Thyroid gland (tissue), 4 donors: ENCODE data around the gene STK11IP. TPM values are rescaled to one million over a fixed set of nuclear protein-coding genes. Genes with fewer than 3 reads are reported as not detected.

Experiments used
- DNase-seq, 2 donors: peaks; one replicate each; pipeline ENCODE4 v3.0.0-alpha.2; 2019
- H3K27ac ChIP-seq, 3 donors: fragments of 200-600 bp; sonication (generic); 1 replicate in 2 of 3; 2 replicates in 1 of 3; pipeline ENCODE4 v1.5.1; 2016 to 2019; ENCODE audit warnings: mild to moderate bottlenecking in 1 of 3, moderate library complexity in 1 of 3
- H3K27me3 ChIP-seq: fragments of 200-600 bp; sonication (generic); one replicate; pipeline ENCODE4 v1.5.1; 2019
- H3K36me3 ChIP-seq, 2 donors: fragments of 200-600 bp; sonication (generic); one replicate each; pipeline ENCODE4 v1.5.1; 2016 to 2019
- H3K4me1 ChIP-seq, 2 donors: fragments of 200-600 bp; sonication (generic); one replicate each; pipeline ENCODE4 v1.5.1; 2017 to 2019
- H3K4me3 ChIP-seq, 3 donors: fragments of 200-600 bp; sonication (generic); replicated peaks in 1 of 3; 1 replicate in 2 of 3; 2 replicates in 1 of 3; pipeline ENCODE4 v1.5.1; 2016; ENCODE audit warnings: mild to moderate bottlenecking in 1 of 3
- H3K9me3 ChIP-seq: fragments of 200-600 bp; sonication (generic); one replicate; pipeline ENCODE4 v1.5.1; 2017
- POLR2A ChIP-seq, 2 donors: fragments of 450-650 bp; IDR thresholded peaks; one replicate each; pipeline ENCODE4 v1.6.1; 2017; ENCODE audit warnings: antibody characterized with exemption in 2 of 2, mild to moderate bottlenecking in 2 of 2, moderate library complexity in 1 of 2
- WGBS, 2 donors: methylation state at CpG; one replicate each; pipeline ENCODE4 v1.1.5; 2017; 5-methylcytosine and 5-hydroxymethylcytosine counted together
- intact Hi-C: fragments of 100-400 bp; cut with DNase I; formaldehyde crosslinking; loops from one replicate; pipeline ENCODE4 v1.15.1; 2023
- total RNA-seq, 4 donors: library from RNA; depleted of rRNA; stranded (reverse); fragments of >200 nt; gene quantifications; one replicate each; pipeline ENCODE4 v1.2.3, GENCODE V29; 2016
- TF ChIP-seq, protein P1 (sequence below), 6 experiments: fragments of 200-600 bp in 3 of 6; fragments of 450-650 bp in 3 of 6; sonication (generic) in 3 of 6; IDR thresholded peaks; one replicate each; pipeline ENCODE4 v1.5.1; 2016 to 2019; ENCODE audit warnings: antibody characterized with exemption in 6 of 6, mild to moderate bottlenecking in 2 of 6, inconsistent platforms in 1 of 6, moderate library complexity in 1 of 6

Gene STK11IP
- total RNA-seq, 4 donors from 2014 or later, result 14.6 to 25.0 (median 19.7) TPM

DNA sequence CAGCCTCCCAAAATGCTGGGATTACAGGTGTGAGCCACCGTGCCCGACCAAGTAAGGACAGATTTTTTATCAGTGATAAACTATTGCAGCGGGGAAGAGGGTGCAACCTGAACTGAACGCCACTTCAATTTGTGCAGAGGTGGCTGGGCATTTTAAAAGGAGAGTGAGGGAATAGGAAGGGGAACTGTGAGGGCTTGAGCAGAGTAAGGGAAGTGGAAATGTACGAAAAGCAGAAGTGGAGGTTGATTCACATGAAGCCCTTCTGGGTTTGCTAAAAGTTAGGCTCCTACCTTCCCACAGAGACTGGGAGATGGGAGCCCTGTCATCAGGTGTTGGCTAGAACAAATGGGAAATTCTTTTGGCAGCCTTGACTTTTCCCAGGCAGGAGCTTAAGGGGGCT is 6.1 kb downstream of the STK11IP start:
- H3K9me3 ChIP-seq, result no peaks in the 10 kb centered on the region
- intact Hi-C loops, result no loop called here
- H3K27me3 ChIP-seq, result no peaks in the 10 kb centered on the region
- 92 to 97% methylated on average over 5 of the region's 5 CpGs for WGBS, 2 donors
- no peak overlapping the region for H3K27ac ChIP-seq
- no peak for TF ChIP-seq POLR2A (IDR thresholded peaks at IDR 0.05)
- TF ChIP-seq, protein P1, sequence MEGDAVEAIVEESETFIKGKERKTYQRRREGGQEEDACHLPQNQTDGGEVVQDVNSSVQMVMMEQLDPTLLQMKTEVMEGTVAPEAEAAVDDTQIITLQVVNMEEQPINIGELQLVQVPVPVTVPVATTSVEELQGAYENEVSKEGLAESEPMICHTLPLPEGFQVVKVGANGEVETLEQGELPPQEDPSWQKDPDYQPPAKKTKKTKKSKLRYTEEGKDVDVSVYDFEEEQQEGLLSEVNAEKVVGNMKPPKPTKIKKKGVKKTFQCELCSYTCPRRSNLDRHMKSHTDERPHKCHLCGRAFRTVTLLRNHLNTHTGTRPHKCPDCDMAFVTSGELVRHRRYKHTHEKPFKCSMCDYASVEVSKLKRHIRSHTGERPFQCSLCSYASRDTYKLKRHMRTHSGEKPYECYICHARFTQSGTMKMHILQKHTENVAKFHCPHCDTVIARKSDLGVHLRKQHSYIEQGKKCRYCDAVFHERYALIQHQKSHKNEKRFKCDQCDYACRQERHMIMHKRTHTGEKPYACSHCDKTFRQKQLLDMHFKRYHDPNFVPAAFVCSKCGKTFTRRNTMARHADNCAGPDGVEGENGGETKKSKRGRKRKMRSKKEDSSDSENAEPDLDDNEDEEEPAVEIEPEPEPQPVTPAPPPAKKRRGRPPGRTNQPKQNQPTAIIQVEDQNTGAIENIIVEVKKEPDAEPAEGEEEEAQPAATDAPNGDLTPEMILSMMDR (IDR thresholded peaks at IDR 0.05), result no peak
- H3K36me3 ChIP-seq, result peaks cover 30 to 46% of the 10 kb centered on the region in 2 donors
- no peak for DNase-seq
- no peaks in the 10 kb centered on the region for H3K4me1 ChIP-seq
- H3K4me3 ChIP-seq, result no peak overlapping the region

DNA sequence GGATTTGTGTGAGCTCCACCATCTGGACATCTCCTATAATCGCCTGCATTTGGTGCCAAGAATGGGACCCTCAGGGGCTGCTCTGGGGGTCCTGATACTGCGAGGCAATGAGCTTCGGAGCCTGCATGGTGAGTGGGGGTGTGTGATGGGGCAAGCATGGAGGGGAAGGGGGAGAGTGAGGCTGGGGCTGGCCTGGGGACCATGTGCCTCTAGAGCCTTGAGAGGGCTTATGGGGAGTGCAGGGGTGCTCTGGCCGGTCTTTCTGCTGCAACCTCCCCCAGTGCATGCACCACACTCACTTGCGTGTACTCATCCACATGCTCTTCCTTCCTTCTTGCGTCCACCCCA is 7.9 kb downstream of the STK11IP start:
- Histone ChIP-seq H3K27me3 (no peaks in the 10 kb centered on the region), H3K36me3 (peaks cover 37 to 50% of the 10 kb centered on the region in 2 donors), H3K4me3 (no peak overlapping the region), H3K27ac (no peak overlapping the region), H3K9me3 (no peaks in the 10 kb centered on the region), H3K4me1 (no peaks in the 10 kb centered on the region)
- no peak for DNase-seq
- intact Hi-C loops, result no loop called here
- WGBS, 2 donors, result 73 to 87% methylated on average over 6 of the region's 6 CpGs
- TF ChIP-seq, protein P1 (IDR thresholded peaks at IDR 0.05), result no peak
- no peak for TF ChIP-seq POLR2A (IDR thresholded peaks at IDR 0.05)

DNA sequence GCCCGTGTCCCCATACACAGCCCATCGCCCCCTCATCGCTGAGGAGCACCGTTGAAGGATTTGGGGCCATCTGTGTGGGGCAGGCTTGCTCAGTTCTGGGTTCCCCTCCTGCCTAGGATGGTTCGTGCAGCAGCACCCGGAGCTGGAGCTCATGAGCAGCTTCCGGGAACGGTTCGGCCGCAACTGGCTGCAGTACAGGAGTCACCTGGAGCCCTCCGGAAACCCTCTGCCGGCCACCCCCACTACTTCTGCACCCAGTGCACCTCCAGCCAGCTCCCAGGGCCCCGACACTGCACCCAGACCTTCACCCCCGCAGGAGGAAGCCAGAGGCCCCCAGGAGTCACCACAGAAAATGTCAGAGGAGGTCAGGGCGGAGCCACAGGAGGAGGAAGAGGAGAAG is 10.3 kb downstream of the STK11IP start:
- no peaks in the 10 kb centered on the region for H3K9me3 ChIP-seq
- no peak overlapping the region for H3K27ac ChIP-seq
- TF ChIP-seq, protein P1 (IDR thresholded peaks at IDR 0.05), result no peak
- no peak for TF ChIP-seq POLR2A (IDR thresholded peaks at IDR 0.05)
- WGBS, 2 donors, result 90 to 92% methylated on average over 6 to 14 of the region's 15 CpGs
- intact Hi-C loops, result no loop called here
- DNase-seq, result no peak
- H3K27me3 ChIP-seq, result no peaks in the 10 kb centered on the region
- H3K4me1 ChIP-seq, result no peaks in the 10 kb centered on the region
- H3K36me3 ChIP-seq, result peaks cover 31 to 43% of the 10 kb centered on the region in 2 donors
- H3K4me3 ChIP-seq, result no peak overlapping the region

DNA sequence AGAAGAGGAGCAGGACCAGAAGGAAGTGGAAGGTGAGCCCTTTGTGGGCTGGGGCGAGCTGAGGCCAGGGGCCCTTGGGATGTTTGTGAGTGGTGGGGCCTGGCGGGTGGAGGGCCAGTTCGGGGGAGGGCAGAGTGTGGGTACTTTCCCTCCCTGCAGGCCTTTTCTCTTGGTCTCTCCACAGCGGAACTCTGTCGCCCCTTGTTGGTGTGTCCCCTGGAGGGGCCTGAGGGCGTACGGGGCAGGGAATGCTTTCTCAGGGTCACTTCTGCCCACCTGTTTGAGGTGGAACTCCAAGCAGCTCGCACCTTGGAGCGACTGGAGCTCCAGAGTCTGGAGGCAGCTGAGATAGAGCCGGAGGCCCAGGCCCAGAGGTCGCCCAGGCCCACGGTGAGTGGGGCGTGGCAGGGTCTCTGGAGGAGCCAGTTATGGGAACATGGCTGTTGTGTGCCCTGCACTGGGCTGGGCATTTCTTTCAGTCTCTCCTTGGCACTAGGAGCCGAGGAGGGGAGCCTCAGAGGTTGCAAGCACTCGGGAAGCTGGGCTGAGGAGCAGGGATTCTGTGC is 10.8 kb downstream of the STK11IP start:
- no peak for DNase-seq
- TF ChIP-seq, protein P1 (IDR thresholded peaks at IDR 0.05), result no peak
- no peak for TF ChIP-seq POLR2A (IDR thresholded peaks at IDR 0.05)
- 89 to 90% methylated on average over 4 to 15 of the region's 15 CpGs for WGBS, 2 donors
- no peak overlapping the region for H3K27ac ChIP-seq
- peaks cover 31 to 39% of the 10 kb centered on the region in 2 donors for H3K36me3 ChIP-seq
- no peaks in the 10 kb centered on the region for H3K4me1 ChIP-seq
- H3K4me3 ChIP-seq, result no peak overlapping the region
- intact Hi-C loops, result no loop called here
- no peaks in the 10 kb centered on the region for H3K27me3 ChIP-seq
- H3K9me3 ChIP-seq, result no peaks in the 10 kb centered on the region

DNA sequence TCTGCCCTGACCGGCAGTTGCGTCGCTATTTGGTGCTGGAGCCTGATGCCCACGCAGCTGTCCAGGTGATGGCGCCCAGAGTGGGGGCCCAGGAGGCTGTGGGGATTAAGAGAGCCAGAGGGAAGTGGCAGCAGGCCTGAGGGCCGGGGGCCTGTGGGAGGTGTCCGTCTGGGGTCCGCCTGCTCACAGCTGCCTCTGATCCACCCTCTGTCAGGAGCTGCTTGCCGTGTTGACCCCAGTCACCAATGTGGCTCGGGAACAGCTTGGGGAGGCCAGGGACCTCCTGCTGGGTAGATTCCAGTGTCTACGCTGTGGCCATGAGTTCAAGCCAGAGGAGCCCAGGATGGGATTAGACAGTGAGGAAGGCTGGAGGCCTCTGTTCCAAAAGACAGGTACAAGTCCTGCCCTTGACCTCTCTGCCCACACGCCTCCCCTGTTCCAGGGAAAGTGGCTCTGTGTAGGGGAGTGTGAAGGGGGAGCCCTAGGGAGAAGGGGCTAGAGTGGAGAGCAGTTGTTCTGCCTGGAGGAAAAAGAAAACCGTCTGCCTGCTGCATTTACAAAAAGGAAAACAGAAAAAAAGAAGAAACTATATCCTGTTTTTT is 11.6 kb downstream of the STK11IP start:
- intact Hi-C loops, result no loop called here
- H3K36me3 ChIP-seq, result peaks cover 31 to 41% of the 10 kb centered on the region in 2 donors
- H3K4me1 ChIP-seq, result no peaks in the 10 kb centered on the region
- no peak overlapping the region for H3K27ac ChIP-seq
- no peak for DNase-seq
- TF ChIP-seq POLR2A (IDR thresholded peaks at IDR 0.05), result no peak
- TF ChIP-seq, protein P1 (IDR thresholded peaks at IDR 0.05), result no peak
- H3K4me3 ChIP-seq, result no peak overlapping the region
- H3K9me3 ChIP-seq, result no peaks in the 10 kb centered on the region
- 85 to 90% methylated on average over 13 of the region's 13 CpGs for WGBS, 2 donors
- no peaks in the 10 kb centered on the region for H3K27me3 ChIP-seq
